ENCODE results near the gene RECQL5. TPM values are rescaled to one million over a fixed set of nuclear protein-coding genes. Genes with fewer than 3 reads are reported as not detected.

Gene RECQL5
- total and polyA plus RNA-seq, 11 donors, result 6.0 to 15.9 (median 10.2) TPM

- Histone ChIP-seq H3K36me3 (peaks cover 0 to 16% (median 5%) of the 10 kb centered on the region in 9 donors), H3K4me1 (peaks cover 2 to 75% (median 57%) of the 10 kb centered on the region in 12 donors), H3K27me3 (no peaks in the 10 kb centered on the region), H3K4me3 (no peak overlapping the region), H3K9me3 (no peaks in the 10 kb centered on the region), H3K27ac (peak overlapping the region in 10 of 12 donors; percentile 17 to 77 (median 62))
- no peak for TF ChIP-seq CTCF (IDR thresholded peaks at IDR 0.05)
- no peak for TF ChIP-seq POLR2A (IDR thresholded peaks at IDR 0.05)
- 56 to 72% (median 62%) methylated on average over 3 of the region's 3 CpGs for WGBS, 4 donors
- intact Hi-C loops (cut with DNase I), result no loop called here
- DNase-seq (no peak), ATAC-seq (no peak)
Measured at GRCh38 chr17:75685499-75685898, 18.5 kb upstream of the RECQL5 start.

GRCh38 chr17:75684924-75685323 lies 18.0 kb upstream of the RECQL5 start:
- ATAC-seq (peak in 1 of 4 donors; percentile 23), DNase-seq (no peak)
- no peaks in the 10 kb centered on the region for H3K9me3 ChIP-seq
- H3K27me3 ChIP-seq, result no peaks in the 10 kb centered on the region
- intact Hi-C loops (cut with DNase I), result no loop called here
- H3K4me3 ChIP-seq, result no peak overlapping the region
- H3K27ac ChIP-seq, result peak overlapping the region in 9 of 12 donors; percentile 28 to 77 (median 70)
- TF ChIP-seq POLR2A (IDR thresholded peaks at IDR 0.05) (no peak), CTCF (IDR thresholded peaks at IDR 0.05) (no peak)
- H3K36me3 ChIP-seq, result peaks cover 0 to 17% (median 9%) of the 10 kb centered on the region in 9 donors
- peaks cover 2 to 81% (median 59%) of the 10 kb centered on the region in 12 donors for H3K4me1 ChIP-seq
- 48 to 61% (median 61%) methylated on average over 7 of the region's 7 CpGs for WGBS, 4 donors

- intact Hi-C loops (cut with DNase I), result no loop called here
- TF ChIP-seq POLR2A (IDR thresholded peaks at IDR 0.05) (no peak), CTCF (IDR thresholded peaks at IDR 0.05) (no peak)
- no peak for DNase-seq
- H3K4me3 ChIP-seq, result no peak overlapping the region
- H3K9me3 ChIP-seq, result no peaks in the 10 kb centered on the region
- peaks cover 2 to 84% (median 61%) of the 10 kb centered on the region in 12 donors for H3K4me1 ChIP-seq
- H3K36me3 ChIP-seq, result peaks cover 0 to 23% (median 7%) of the 10 kb centered on the region in 9 donors
- peak overlapping the region in 8 of 12 donors; percentile 13 to 74 (median 62) for H3K27ac ChIP-seq
- H3K27me3 ChIP-seq, result no peaks in the 10 kb centered on the region
- 86 to 93% (median 91%) methylated on average over 5 of the region's 5 CpGs for WGBS, 4 donors
- ATAC-seq, result peak in 2 of 4 donors; percentile 38 to 45
Measured at GRCh38 chr17:75684249-75684648, 17.3 kb upstream of the RECQL5 start.

- Histone ChIP-seq H3K4me3 (no peak overlapping the region), H3K9me3 (no peaks in the 10 kb centered on the region), H3K27me3 (no peaks in the 10 kb centered on the region), H3K4me1 (peaks cover 2 to 79% (median 59%) of the 10 kb centered on the region in 12 donors), H3K27ac (peak overlapping the region in 2 of 12 donors; percentile 31 to 74), H3K36me3 (peaks cover 0 to 29% (median 9%) of the 10 kb centered on the region in 9 donors)
- intact Hi-C loops (cut with DNase I), result no loop called here
- no peak for TF ChIP-seq CTCF (IDR thresholded peaks at IDR 0.05)
- no peak for TF ChIP-seq POLR2A (IDR thresholded peaks at IDR 0.05)
- 61 to 66% (median 63%) methylated on average over 4 of the region's 4 CpGs for WGBS, 4 donors
- DNase-seq (no peak), ATAC-seq (no peak)
Measured at GRCh38 chr17:75683583-75683982, 16.6 kb upstream of the RECQL5 start.
